RWPE1 (cell line): ENCODE data around the gene CERKL.

Experiments used
- CTCF ChIA-PET: fragments of 350-600 bp; sonication (Branson Sonifier 250); formaldehyde crosslinking; extraction: SDS; loops from one replicate; lab custom pipeline; 2021; lab: Yijun Ruan, JAX
- POLR2A ChIA-PET: fragments of 400-600 bp; formaldehyde crosslinking; extraction: SDS; loops from one replicate; lab custom pipeline; 2020; ENCODE audit warnings: antibody characterized with exemption; ENCODE audit not compliant: low non-redundant PET; lab: Yijun Ruan, JAX
- DNase-seq: peaks from one replicate; pipeline ENCODE4 v3.0.0; 2012; ENCODE audit warnings: low spot score
- H3K27ac ChIP-seq: fragments of 450-650 bp; 2 replicates; pipeline ENCODE4 v1.5.1; 2017
- TF ChIP-seq, protein P1 (sequence below): fragments of 450-650 bp; conservative IDR thresholded peaks from 2 replicates; pipeline ENCODE4 v1.5.1; 2017; ENCODE audit warnings: low read depth, mild to moderate bottlenecking

The CERKL gene

DNA sequence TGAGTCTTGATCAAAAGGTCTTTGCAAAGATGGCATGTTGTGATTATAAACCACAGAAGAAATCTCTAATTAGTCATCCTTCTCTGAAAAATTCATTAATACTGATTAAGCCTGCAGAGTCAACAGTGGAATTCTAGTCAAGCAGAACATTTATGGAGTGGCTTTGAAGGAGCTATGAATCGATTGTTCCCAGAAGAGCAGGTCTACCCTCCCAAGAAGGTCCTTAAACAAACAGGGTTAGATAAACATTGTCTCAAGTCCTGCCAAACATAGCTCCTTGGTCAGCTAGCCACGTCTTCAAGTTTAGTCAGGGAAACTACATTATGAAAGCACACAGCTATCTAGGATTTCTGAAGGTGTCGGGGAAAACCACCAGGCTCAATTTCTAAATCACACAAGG, 110.8 kb downstream of the CERKL start:
- POLR2A ChIA-PET = no interaction called here
- CTCF ChIA-PET = interaction anchor here (0.5 to 0.6 kb wide), 2 partner anchors 11 to 79 kb away, joined by 3 read pairs; no protein-coding TSS in a partner anchor
- no peak for DNase-seq
- H3K27ac ChIP-seq = no peak overlapping the region
- TF ChIP-seq, protein P1, sequence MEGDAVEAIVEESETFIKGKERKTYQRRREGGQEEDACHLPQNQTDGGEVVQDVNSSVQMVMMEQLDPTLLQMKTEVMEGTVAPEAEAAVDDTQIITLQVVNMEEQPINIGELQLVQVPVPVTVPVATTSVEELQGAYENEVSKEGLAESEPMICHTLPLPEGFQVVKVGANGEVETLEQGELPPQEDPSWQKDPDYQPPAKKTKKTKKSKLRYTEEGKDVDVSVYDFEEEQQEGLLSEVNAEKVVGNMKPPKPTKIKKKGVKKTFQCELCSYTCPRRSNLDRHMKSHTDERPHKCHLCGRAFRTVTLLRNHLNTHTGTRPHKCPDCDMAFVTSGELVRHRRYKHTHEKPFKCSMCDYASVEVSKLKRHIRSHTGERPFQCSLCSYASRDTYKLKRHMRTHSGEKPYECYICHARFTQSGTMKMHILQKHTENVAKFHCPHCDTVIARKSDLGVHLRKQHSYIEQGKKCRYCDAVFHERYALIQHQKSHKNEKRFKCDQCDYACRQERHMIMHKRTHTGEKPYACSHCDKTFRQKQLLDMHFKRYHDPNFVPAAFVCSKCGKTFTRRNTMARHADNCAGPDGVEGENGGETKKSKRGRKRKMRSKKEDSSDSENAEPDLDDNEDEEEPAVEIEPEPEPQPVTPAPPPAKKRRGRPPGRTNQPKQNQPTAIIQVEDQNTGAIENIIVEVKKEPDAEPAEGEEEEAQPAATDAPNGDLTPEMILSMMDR = no peak

DNA sequence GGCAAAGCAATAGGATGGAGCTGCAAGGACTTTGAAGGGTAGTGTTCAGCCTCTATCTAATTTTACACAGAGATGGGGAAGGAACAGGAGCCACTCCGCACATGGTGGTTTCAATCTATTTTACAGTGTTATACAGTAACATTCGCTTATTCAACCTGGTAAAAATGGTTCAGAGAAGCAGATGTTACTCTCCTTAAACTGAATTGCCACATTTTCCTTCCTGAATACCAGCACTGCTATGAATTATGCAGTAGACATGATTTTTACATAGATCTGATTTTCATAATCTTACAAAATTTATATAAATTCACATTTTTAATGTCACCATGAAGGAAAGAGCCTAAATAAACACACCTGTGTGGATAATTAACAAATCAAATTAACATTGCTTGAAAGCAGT, 114.7 kb downstream of the CERKL start:
- POLR2A ChIA-PET = no interaction called here
- no peak overlapping the region for H3K27ac ChIP-seq
- CTCF ChIA-PET = no interaction called here

DNA sequence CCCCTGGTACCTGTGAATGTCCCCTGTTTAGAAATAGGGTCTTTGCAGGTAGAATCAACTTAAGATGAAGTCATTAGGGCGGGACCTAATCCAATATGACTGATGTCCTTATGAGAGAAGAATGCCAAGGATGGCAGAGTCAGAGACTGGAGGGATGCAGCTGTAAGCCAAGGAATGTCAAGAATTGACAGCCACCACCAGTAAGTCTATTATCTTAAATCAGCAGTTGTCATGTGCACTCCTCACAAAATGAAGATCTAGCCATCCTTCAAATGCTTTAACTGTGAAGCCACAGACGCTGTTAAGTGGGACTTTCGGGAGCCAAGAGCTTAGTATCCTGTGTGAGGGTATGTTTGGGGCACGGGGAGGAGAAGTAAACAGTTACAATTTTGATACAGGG, 116.5 kb downstream of the CERKL start:
- no peak for DNase-seq
- POLR2A ChIA-PET = no interaction called here
- CTCF ChIA-PET = no interaction called here
- H3K27ac ChIP-seq = no peak overlapping the region
- TF ChIP-seq, protein P1 = no peak

More for the DNA sequence above, 114.7 kb downstream of the CERKL start:
- no peak for DNase-seq
- TF ChIP-seq, protein P1 = no peak

DNA sequence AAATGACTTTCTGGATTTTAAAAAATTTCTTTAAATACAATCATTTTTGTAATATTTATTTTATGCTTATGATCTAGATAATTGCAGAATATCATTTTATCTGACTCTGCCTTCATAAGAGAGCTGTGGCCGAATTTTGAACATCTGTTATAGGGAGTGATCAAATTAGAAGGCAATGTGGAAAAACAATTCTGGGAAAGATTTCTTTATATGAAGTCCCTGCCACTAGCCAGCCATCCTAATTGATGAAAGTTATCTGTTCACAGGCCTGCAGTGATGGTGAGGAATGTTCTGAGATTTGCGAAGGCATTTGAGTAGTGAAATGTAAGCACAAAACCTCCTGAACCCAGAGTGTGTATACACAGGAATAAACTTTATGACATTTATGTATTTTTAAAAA, 120.2 kb downstream of the CERKL start:
- DNase-seq = no peak
- CTCF ChIA-PET = no interaction called here
- no peak overlapping the region for H3K27ac ChIP-seq
- POLR2A ChIA-PET = no interaction called here
- TF ChIP-seq, protein P1 = no peak

DNA sequence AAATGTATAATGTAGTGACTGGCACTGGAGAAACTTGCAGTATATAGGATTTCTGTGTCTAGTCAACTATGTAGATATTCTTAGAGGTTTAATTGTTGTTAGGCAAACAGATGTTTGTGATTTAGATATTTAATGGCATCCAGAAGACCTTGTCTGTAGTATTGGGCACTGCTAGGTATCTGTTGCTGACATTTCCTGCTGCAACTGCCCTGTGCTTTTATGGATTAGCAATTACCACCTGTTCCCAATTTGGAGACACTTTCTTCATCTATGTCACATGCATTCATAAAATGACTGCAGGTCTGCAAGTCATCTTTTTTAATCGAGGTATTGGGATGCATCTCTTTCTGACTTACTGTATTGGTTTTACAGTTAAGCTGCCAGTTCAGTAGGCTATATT, 128.5 kb downstream of the CERKL start:
- ChIA-PET POLR2A (no interaction called here), CTCF (no interaction called here)
- no peak for DNase-seq
- TF ChIP-seq, protein P1 = no peak
- no peak overlapping the region for H3K27ac ChIP-seq

DNA sequence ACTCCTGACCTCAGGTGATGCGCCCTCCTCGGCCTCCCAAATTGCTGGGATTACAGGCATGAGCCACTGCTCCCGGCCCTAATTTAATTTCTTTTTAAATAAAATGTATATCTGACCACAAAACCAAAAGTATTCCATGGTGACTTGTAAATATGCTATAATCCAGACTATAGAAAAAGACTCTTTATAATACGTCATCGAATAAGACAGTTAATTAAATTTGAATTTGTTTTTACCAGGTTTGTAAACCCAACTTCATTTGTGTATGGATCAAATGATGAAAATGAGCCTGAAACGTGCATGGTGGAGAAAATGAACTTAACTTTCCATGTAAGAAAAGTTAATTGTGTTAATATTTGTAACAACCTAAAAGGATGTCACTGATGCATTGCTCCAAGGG, 129.8 kb downstream of the CERKL start:
- POLR2A ChIA-PET = no interaction called here
- DNase-seq = no peak
- no peak overlapping the region for H3K27ac ChIP-seq
- TF ChIP-seq, protein P1 = no peak
- CTCF ChIA-PET = no interaction called here

DNA sequence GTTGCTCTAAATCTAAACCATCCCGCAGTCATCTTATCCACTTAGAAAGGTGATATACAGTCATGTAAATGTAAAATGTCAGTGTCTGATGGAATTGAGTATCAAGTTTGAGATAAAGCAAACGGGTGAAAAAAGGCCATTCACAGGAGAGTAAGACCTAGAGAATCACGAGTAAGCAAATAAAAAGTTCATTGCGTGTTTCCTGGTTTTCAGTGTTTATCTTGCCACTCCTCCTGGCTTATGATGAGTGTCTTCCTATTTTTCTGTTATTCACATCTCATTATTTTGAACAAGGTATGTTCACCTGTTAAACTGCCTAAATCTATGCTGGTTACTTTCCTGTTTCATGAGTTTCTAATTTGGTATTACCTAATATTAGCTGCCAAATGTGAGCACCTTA, 130.9 kb downstream of the CERKL start:
- ChIA-PET POLR2A (no interaction called here), CTCF (no interaction called here)
- TF ChIP-seq, protein P1 = no peak
- DNase-seq = no peak
- H3K27ac ChIP-seq = no peak overlapping the region
